Measurements from ENCODE around the gene CD46.

CD46 gene

DNA sequence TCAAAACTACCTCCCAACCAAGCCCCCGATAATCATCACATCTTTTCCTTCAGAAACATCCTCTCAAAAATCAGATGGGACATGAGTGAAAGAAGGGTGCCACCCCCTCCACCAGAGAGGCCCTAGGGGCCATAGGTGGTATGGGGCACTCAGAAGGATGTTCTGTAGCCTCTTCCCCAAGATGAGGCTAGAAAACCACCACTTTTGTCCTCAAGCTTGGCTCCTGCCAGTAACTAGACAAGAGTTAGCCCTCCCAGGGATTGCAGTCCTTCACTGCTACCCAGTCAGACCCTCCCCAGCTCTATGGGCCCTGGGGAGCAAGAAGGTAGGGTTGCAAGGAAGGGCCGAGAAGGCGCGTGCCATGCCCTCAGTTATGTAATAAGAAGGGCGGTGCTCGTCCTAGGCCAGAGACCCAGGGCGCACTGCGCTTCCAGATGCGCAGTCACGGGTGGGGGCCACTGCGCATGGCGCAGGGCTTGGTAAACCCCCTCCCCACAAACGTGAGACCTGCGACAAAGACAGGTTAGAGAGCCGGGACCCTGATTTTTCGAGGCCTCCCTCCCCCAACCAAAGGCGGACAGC, 69.7 kb downstream of the CD46 start:
- TF ChIP-seq, protein P1, sequence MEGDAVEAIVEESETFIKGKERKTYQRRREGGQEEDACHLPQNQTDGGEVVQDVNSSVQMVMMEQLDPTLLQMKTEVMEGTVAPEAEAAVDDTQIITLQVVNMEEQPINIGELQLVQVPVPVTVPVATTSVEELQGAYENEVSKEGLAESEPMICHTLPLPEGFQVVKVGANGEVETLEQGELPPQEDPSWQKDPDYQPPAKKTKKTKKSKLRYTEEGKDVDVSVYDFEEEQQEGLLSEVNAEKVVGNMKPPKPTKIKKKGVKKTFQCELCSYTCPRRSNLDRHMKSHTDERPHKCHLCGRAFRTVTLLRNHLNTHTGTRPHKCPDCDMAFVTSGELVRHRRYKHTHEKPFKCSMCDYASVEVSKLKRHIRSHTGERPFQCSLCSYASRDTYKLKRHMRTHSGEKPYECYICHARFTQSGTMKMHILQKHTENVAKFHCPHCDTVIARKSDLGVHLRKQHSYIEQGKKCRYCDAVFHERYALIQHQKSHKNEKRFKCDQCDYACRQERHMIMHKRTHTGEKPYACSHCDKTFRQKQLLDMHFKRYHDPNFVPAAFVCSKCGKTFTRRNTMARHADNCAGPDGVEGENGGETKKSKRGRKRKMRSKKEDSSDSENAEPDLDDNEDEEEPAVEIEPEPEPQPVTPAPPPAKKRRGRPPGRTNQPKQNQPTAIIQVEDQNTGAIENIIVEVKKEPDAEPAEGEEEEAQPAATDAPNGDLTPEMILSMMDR (IDR thresholded peaks at IDR 0.05; ENCODE audit: extremely low read depth, missing control alignments): no peak
- DNase-seq (ENCODE audit: low spot score): no peak

DNA sequence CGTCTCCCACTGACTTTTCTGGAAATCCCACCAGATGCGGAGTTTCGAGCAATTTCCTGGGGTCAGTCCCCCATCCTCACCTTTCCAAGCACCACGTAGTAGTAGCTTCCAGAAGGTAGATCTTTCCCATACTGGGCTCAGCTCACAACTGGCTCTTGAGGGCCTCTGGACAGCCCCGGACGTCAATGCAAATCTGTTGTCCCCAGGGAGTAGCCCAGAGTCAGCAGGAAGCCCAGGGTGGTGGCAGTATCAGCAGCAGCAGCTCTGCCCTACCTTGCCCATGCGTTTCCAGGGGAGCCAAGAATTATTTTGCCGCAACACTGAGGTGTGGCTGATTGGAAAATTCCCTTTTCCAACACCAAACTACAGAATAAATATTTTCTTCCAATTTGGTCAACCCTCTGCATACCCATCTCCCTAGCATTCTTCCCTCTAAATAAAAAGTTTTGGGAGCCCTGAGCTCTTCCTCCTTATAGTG, 70.3 kb downstream of the CD46 start:
- TF ChIP-seq, protein P1 (IDR thresholded peaks at IDR 0.05; ENCODE audit: extremely low read depth, missing control alignments): no peak
- DNase-seq (ENCODE audit: low spot score): peak; percentile 90

DNA sequence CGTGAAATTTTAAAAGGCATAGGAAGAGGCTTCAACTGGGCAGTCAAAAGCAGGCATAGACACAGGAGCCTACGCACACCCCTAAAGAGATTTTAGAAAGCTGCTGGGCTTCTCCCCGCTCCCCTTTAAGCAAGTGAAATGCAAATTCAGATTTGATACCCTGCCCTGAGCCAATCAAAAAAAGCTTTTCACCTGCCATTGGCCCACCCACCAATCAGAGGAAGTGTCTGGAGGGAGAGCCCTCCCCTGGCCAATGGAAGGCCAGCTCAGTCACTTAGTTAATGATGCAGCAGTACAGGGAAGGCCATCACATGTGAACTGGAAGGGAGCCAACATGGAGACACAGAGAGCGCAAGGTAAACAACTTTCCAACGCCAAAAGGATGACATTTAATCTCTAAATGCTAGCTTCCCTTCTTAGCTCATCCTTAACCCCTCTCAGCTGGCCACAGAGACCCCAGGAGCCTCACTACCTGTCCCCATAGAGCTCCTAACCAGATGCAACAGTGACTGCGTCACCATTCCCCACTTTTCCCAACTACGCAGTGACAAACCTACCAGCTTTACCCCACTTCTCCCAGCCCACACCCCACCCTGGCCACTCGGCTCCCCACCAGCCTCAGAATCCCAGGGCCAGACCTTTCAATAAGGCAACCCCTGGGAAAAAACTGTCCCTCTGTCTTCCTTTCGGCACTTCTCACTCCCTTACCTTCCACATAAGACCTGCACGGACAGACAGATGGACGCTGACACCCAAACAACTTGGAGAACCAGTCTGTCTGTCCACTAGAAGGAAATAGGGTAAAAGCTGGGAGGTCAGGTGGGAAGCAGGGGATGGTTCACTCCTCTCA, 71.0 kb downstream of the CD46 start:
- DNase-seq (ENCODE audit: low spot score): peak; percentile 96
- TF ChIP-seq, protein P1 (IDR thresholded peaks at IDR 0.05; ENCODE audit: extremely low read depth, missing control alignments): no peak

DNA sequence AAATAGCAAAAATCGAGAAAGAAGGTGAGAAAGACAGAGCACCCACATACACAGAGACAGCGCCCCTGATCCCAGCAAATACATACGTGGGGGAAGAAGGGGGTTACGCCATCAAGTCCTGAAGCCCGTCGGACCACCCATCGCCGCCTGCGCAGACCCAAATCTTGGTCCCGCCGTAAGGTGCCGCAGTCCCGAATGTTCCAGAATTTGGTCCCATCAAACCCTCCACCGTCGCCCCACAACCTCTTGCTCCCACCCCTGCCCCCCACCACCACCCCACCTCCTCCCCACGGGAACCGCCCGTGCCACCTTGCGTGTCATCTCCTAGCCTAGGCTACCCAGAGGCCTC, 71.7 kb downstream of the CD46 start:
- DNase-seq (ENCODE audit: low spot score): no peak
- TF ChIP-seq, protein P1 (IDR thresholded peaks at IDR 0.05; ENCODE audit: extremely low read depth, missing control alignments): no peak

DNA sequence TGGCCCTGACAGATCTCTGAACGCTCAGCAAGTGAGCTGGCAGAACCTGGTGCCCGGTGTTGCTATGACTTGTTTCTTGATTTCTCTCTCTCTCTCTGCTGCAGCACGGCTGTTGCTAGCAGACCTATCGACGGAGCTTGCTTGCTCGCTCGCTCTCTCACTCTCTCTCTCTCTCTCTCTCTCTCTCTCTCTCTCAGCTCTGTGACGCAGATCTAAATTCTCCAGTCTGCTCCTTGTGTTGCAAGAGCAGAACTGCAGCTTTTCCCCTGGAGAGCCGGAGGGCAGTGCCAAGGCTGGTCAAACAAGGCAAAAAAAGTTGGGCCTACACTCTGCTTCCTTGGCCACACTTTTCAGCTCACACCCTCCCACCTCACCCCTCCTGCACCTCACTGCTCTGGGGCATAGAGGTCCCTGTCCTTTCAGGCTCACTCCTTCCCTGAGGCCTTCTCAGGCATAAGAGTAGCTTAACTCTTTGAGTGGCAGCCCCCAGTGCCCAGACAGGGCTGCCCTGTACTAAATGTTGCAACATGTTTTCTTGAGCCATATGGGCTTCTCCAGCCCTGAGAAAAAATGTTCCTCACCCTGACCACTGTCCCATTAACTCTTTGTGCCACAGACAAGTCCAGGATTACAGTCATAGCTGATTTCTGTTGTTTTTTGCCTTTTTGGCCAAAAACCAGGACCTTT, 72.2 kb downstream of the CD46 start:
- TF ChIP-seq, protein P1 (IDR thresholded peaks at IDR 0.05; ENCODE audit: extremely low read depth, missing control alignments): peak; percentile 23
- DNase-seq (ENCODE audit: low spot score): peak; percentile 55

DNA sequence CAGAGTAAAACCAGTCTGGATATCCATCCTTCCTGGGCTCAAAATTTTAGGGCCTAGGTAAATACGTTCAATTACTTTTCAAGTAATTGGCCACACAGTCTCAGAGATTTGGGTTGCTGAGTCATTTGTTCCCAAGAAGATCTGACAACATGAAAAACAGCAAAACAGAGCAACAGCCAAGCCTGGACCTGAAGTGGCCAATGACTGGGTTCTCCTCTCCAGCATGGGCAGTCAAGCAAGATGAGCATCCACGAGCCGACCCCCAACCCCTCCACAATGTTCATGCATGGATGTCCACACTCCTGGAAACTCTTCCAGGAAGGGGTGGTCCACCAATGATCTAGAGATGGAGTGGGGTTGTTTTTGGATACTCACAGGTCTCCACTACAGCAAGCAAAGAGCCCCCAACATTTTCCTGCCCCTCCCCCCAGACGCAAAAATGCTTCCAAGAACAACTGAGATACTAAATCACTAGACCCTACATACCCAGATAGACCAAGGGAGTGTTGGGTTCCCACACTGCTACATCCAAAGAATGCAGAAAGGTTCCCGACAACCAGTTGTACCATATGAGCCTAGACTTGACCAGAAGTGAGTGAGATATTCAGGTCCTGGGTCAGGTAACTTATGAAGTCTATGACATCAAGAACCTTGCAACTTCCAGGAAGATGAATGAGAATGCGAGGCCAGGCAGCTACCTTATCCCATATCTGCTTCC, 73.0 kb downstream of the CD46 start:
- DNase-seq (ENCODE audit: low spot score): no peak
- TF ChIP-seq, protein P1 (IDR thresholded peaks at IDR 0.05; ENCODE audit: extremely low read depth, missing control alignments): no peak
